Activated naive CD4-positive, alpha-beta T cell treated with anti-CD3 and anti-CD28 coated beads, Interleukin-2, amount 50 U/mL, for 72 hours (primary cell): ENCODE measurements around the gene CACNA1D. TPM values are rescaled to one million over a fixed set of nuclear protein-coding genes. Genes with fewer than 3 reads are reported as not detected.

ENCODE experiments used
- total RNA-seq, 2 donors: library from RNA; stranded (reverse); gene quantifications; one replicate each; pipeline ENCODE4 v1.2.3, GENCODE V29; 2022

The CACNA1D gene
- total RNA-seq, 2 donors from 2014 or later = 0.10 TPM; not detected in 1

Other genes starting within 250 kb of the CACNA1D start
- gene TKT, start 238.6 kb upstream of the CACNA1D start, total RNA-seq = 100 to 1,000 TPM; 258 to 359 TPM
- 10 to 100 TPM; 35.4 to 36.7 TPM for gene DCP1A, start 147.1 kb upstream of the CACNA1D start, total RNA-seq